Calu3 (cell line): ENCODE results near the gene ASZ1. TPM values are rescaled to one million over a fixed set of nuclear protein-coding genes. Genes with fewer than 3 reads are reported as not detected.
A peak's percentile ranks its signal among the peaks of the same experiment; 100 is the strongest.

Experiments used
- BruUV-seq: library from RNA; stranded (reverse); fragments of 400-500 nt; replicated peaks from 2 replicates; lab custom pipeline; 2021; lab: Mats Ljungman, UMichigan
- CTCF ChIA-PET: fragments of 300-600 bp; sonication (Branson Sonifier 250); formaldehyde crosslinking; loops from one replicate; lab custom pipeline; 2022; ENCODE audit warnings: antibody characterized with exemption; lab: Charles Lee
- DNase-seq: peaks from one replicate; pipeline ENCODE4 v3.0.0; 2022
- H3K27ac Mint-ChIP-seq: one replicate; pipeline ENCODE4 v1.8.0; 2022; ENCODE audit warnings: mixed read lengths; ENCODE audit not compliant: unreplicated experiment
- H3K27me3 Mint-ChIP-seq: one replicate; pipeline ENCODE4 v1.8.0; 2022; ENCODE audit warnings: mixed read lengths; ENCODE audit not compliant: unreplicated experiment
- H3K36me3 Mint-ChIP-seq: one replicate; pipeline ENCODE4 v1.8.0; 2022; ENCODE audit warnings: mild to moderate bottlenecking, moderate library complexity, mixed read lengths; ENCODE audit not compliant: insufficient read depth, unreplicated experiment
- H3K4me1 Mint-ChIP-seq: one replicate; pipeline ENCODE4 v1.8.0; 2022; ENCODE audit warnings: mild to moderate bottlenecking, low read depth, mixed read lengths; ENCODE audit not compliant: unreplicated experiment
- H3K4me3 Mint-ChIP-seq: one replicate; pipeline ENCODE4 v1.8.0; 2022; ENCODE audit warnings: mild to moderate bottlenecking, low read depth, moderate library complexity, mixed read lengths; ENCODE audit not compliant: unreplicated experiment
- H3K9me3 Mint-ChIP-seq: one replicate; pipeline ENCODE4 v1.8.0; 2022; ENCODE audit warnings: low read depth, mixed read lengths; ENCODE audit not compliant: unreplicated experiment
- intact Hi-C: fragments of 100-400 bp; cut with micrococcal nuclease; formaldehyde crosslinking; loops from one replicate; pipeline ENCODE4 v1.10.0; 2022; ENCODE audit not compliant: unreplicated experiment
- total RNA-seq: library from RNA; stranded (reverse); gene quantifications from 2 replicates; pipeline ENCODE4 v1.2.3, GENCODE V29; 2022
- TF ChIP-seq, protein P1 (sequence below): fragments of 200-600 bp; IDR thresholded peaks from one replicate; pipeline ENCODE4 v1.8.0; 2022; ENCODE audit warnings: antibody characterized with exemption; ENCODE audit not compliant: unreplicated experiment

Gene ASZ1
- total RNA-seq, 1 experiment from 2014 or later: not detected

DNA sequence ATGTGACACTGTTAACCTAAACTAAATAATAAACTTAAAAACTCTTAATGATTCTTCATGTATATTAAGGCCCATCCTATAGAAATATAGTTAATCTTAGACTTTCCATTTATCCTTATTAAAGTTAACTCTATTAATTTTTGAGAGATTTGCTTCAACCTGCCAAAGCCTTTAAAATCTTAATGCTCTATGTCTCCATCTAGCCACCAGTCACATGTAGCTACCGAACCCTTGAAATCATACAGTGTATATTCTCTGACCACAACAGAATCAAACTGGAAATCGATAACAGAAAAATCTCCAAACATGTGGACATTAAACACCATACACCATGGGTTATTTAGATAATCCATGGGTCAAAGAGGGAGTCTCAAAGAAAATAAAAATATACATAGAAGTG, 51.9 kb downstream of the ASZ1 start:
- H3K27ac Mint-ChIP-seq: no peak overlapping the region
- no peaks in the 10 kb centered on the region for H3K9me3 Mint-ChIP-seq
- intact Hi-C loops: no loop called here
- BruUV-seq: no TSS peak
- no peaks in the 10 kb centered on the region for H3K36me3 Mint-ChIP-seq
- H3K4me1 Mint-ChIP-seq: no peaks in the 10 kb centered on the region
- TF ChIP-seq, protein P1, sequence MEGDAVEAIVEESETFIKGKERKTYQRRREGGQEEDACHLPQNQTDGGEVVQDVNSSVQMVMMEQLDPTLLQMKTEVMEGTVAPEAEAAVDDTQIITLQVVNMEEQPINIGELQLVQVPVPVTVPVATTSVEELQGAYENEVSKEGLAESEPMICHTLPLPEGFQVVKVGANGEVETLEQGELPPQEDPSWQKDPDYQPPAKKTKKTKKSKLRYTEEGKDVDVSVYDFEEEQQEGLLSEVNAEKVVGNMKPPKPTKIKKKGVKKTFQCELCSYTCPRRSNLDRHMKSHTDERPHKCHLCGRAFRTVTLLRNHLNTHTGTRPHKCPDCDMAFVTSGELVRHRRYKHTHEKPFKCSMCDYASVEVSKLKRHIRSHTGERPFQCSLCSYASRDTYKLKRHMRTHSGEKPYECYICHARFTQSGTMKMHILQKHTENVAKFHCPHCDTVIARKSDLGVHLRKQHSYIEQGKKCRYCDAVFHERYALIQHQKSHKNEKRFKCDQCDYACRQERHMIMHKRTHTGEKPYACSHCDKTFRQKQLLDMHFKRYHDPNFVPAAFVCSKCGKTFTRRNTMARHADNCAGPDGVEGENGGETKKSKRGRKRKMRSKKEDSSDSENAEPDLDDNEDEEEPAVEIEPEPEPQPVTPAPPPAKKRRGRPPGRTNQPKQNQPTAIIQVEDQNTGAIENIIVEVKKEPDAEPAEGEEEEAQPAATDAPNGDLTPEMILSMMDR: peak; percentile 12
- CTCF ChIA-PET: interaction anchor here (0.6 to 1.7 kb wide), 3 partner anchors 62 to 163 kb away, joined by 4 to 8 read pairs (median 7); no protein-coding TSS in a partner anchor
- DNase-seq: no peak
- H3K27me3 Mint-ChIP-seq: no peaks in the 10 kb centered on the region
- H3K4me3 Mint-ChIP-seq: no peak overlapping the region

DNA sequence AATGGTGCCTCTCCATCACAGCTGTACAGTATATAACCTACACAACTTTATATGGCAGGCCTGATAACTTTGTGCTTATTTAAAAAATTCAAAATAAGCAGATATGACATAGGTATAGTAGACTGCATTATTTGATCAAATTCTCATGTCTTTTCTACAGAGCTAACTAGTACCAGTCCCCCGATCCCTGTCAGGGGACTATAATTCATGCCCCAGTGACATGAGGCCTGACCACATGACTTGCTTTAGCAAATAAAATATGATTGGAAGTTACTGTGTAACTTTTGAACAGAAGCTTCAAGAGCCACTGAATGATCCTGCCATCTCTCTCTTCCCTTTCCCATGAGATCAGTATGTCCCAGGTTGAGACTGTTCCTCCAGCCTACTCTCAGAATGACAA, 55.2 kb downstream of the ASZ1 start:
- no peak overlapping the region for H3K4me3 Mint-ChIP-seq
- H3K27me3 Mint-ChIP-seq: no peaks in the 10 kb centered on the region
- TF ChIP-seq, protein P1: no peak
- no peak for DNase-seq
- H3K27ac Mint-ChIP-seq: no peak overlapping the region
- H3K4me1 Mint-ChIP-seq: no peaks in the 10 kb centered on the region
- H3K9me3 Mint-ChIP-seq: no peaks in the 10 kb centered on the region
- BruUV-seq: no TSS peak
- CTCF ChIA-PET: no interaction called here
- H3K36me3 Mint-ChIP-seq: no peaks in the 10 kb centered on the region
- intact Hi-C loops: no loop called here

DNA sequence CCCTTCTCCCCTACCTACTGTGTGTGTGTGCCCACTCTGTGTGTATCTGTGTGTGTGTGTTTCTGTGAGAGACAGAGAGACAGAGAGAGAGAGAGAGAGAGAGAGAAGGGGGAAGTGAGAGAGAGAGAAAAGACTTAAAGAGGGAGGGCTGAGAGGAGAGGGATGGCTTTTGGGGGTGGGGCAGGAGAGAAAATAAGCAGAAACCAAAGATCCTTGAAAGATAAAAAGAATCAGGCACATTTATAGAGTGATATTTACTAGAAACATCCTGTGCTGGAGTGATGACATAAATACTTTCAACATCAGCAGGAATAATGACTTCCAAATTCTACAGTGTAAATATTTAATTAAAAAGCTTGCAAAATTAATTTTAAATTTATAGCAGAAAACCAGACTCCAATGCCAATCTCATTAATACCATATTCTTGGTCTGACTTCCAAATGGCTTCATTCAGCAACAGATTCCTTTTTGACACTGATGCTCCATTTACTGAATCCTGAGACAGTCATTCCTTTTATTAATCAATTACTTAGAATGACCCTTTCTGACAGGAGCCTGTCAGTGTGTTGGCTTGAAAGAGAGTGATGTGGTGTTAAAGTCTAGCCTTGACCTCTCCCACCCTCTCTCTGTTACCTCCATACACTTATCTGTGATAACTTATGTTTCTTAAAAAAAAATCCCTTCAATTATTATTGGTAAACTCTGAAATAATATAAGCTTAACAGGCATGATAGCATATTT, 62.8 kb downstream of the ASZ1 start:
- Mint-ChIP-seq H3K4me1 (no peaks in the 10 kb centered on the region), H3K27me3 (no peaks in the 10 kb centered on the region), H3K27ac (no peak overlapping the region), H3K36me3 (no peaks in the 10 kb centered on the region), H3K4me3 (no peak overlapping the region), H3K9me3 (no peaks in the 10 kb centered on the region)
- no peak for DNase-seq
- intact Hi-C loops: no loop called here
- CTCF ChIA-PET: no interaction called here
- TF ChIP-seq, protein P1: no peak
- BruUV-seq: no TSS peak

- H3K4me3 Mint-ChIP-seq: no peak overlapping the region
- BruUV-seq: no TSS peak
These were observed 64.9 kb downstream of the ASZ1 start for GRCh38 chr7:117362294-117362888.

More at GRCh38 chr7:117362294-117362888, 64.9 kb downstream of the ASZ1 start:
- intact Hi-C loops: no loop called here
- H3K27ac Mint-ChIP-seq: no peak overlapping the region
- no peaks in the 10 kb centered on the region for H3K9me3 Mint-ChIP-seq
- TF ChIP-seq, protein P1: no peak
- H3K4me1 Mint-ChIP-seq: no peaks in the 10 kb centered on the region
- no peaks in the 10 kb centered on the region for H3K36me3 Mint-ChIP-seq
- H3K27me3 Mint-ChIP-seq: no peaks in the 10 kb centered on the region
- CTCF ChIA-PET: no interaction called here
- no peak for DNase-seq
